Fibroblast of mammary gland (primary cell): ENCODE data around the gene PRICKLE3.

Source experiments
- DNase-seq: peaks from one replicate; pipeline ENCODE4 v3.0.0-alpha.2; 2010; ENCODE audit warnings: low read depth
- H3K4me3 ChIP-seq: 2 replicates; pipeline ENCODE4 v1.5.1; 2011; ENCODE audit warnings: low read depth, mild to moderate bottlenecking, low read length, moderate library complexity; ENCODE audit not compliant: control insufficient read depth
- TF ChIP-seq, protein P1 (sequence below): conservative IDR thresholded peaks from 2 replicates; pipeline ENCODE4 v1.5.1; 2011; ENCODE audit warnings: low read depth, low read length, inconsistent platforms; ENCODE audit not compliant: control insufficient read depth, insufficient read depth

The PRICKLE3 gene

DNA sequence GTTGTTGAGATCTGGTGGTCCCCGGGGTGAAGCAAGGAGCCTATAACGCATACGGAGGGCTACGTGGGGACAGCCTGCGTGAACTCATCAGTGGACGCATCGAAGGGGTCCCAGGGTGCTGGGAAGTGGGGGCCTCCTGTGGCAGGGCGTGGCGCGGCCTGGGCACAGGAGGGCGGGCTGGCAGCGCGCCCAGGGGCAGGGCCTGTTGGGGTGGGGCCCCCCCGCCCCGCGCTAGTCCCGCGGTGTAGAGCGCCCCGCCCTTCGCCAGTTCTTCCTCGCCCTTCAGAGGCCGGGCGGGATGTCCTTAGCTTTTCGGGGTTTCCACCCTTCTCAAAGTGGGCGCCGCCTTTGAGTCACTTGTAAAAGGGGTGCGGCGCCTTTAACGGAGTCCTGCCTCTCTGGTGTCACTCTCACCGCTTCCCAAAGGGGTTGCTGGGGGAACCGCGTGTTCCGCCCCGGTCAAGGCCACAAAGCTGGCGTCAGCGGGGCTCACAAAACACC is 13.8 kb downstream of the PRICKLE3 start:
- peak; percentile 59 for DNase-seq
- H3K4me3 ChIP-seq = peak overlapping the region; percentile 70
- TF ChIP-seq, protein P1, sequence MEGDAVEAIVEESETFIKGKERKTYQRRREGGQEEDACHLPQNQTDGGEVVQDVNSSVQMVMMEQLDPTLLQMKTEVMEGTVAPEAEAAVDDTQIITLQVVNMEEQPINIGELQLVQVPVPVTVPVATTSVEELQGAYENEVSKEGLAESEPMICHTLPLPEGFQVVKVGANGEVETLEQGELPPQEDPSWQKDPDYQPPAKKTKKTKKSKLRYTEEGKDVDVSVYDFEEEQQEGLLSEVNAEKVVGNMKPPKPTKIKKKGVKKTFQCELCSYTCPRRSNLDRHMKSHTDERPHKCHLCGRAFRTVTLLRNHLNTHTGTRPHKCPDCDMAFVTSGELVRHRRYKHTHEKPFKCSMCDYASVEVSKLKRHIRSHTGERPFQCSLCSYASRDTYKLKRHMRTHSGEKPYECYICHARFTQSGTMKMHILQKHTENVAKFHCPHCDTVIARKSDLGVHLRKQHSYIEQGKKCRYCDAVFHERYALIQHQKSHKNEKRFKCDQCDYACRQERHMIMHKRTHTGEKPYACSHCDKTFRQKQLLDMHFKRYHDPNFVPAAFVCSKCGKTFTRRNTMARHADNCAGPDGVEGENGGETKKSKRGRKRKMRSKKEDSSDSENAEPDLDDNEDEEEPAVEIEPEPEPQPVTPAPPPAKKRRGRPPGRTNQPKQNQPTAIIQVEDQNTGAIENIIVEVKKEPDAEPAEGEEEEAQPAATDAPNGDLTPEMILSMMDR = no peak

DNA sequence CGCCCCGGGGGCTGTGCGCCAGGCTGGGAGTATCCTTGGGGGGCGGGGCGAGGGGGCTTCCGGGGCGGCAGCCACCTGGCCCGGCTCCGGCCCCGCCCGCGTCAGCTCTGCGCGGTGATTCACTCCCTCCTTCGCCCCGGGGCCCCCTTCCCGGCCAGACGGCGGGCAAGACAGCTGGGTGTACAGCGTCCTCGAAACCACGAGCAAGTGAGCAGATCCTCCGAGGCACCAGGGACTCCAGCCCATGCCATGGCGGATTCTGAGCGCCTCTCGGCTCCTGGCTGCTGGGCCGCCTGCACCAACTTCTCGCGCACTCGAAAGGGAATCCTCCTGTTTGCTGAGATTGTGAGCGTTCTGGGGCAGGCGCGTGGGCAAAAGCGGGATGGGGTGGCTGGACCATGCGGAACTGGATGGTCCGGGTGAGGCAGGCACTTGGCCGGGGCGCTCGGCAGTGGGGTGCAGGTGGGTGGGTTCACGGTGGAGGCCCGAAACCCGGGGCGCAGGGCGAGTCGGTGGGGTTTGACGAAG is 14.4 kb downstream of the PRICKLE3 start, which contains the start of gene PLP2:
Gene PLP2 (plus strand): TSS at position 147 of the 528 bp plus-strand sequence. CDS start 103 bp downstream, at position 250.
- DNase-seq = peak; percentile 43
- TF ChIP-seq, protein P1 = no peak
- peak within 1 kb of the TSS; percentile 70 for H3K4me3 ChIP-seq

DNA sequence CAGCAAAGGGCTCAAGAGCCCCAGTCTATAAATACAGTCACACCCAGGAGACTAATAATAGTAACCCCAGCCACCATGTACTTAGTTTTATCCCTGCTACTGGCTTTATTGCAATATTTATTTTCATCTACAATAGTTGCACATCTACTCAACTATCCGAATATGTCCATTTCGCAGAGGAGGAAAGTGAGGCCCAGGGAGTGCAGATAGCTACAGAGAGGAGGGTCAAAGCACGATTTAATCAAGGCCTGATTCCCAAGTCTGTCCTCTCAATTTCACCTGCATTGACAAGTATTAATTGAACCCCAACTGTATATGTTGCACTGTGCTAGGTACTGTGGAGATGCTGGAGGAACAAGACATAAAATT is 18.4 kb downstream of the PRICKLE3 start:
- no peak for DNase-seq
- peak overlapping the region; percentile 9 for H3K4me3 ChIP-seq
- TF ChIP-seq, protein P1 = no peak

DNA sequence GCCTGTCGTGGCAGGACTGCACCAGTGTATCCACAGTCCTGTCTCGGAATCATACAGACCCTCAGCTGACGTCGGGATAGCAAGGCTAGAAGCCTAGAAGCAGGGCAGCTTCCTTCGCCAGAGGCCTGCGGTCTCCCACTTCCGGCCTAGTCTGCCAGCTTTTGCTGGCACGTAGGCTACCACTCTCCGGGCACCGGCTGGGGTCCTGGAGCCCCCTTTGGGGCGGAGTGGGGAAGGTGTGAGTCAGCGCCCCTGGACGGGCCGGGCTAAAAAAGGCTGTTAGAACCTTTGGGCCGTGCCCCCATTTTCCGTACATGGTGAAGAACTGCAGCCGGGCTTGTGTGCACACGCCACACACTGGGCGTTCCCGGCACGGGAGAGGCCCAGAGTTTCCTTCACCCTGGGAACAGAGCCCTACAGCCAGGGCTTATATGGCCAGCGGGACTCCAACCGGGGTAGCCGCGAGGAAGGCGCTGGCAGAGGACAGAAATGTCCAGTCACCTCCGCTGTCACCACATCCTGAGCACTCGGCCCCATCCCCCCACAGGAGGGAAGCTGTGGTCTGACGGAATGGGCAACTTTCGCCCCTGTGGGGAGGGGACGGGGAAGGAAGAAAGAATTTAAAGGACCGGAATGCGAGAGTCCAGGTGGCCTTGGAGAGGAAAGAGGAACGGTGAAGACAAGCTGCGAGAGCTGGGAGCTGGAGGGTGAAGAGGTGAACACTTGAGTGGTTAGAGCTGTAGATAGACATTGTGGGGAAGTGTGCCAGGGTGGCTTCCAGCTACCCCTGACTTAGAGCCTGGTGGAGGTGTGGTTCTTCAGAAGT is 19.0 kb downstream of the PRICKLE3 start:
- H3K4me3 ChIP-seq = peak overlapping the region; percentile 9
- TF ChIP-seq, protein P1 = no peak
- DNase-seq = peak; percentile 45

DNA sequence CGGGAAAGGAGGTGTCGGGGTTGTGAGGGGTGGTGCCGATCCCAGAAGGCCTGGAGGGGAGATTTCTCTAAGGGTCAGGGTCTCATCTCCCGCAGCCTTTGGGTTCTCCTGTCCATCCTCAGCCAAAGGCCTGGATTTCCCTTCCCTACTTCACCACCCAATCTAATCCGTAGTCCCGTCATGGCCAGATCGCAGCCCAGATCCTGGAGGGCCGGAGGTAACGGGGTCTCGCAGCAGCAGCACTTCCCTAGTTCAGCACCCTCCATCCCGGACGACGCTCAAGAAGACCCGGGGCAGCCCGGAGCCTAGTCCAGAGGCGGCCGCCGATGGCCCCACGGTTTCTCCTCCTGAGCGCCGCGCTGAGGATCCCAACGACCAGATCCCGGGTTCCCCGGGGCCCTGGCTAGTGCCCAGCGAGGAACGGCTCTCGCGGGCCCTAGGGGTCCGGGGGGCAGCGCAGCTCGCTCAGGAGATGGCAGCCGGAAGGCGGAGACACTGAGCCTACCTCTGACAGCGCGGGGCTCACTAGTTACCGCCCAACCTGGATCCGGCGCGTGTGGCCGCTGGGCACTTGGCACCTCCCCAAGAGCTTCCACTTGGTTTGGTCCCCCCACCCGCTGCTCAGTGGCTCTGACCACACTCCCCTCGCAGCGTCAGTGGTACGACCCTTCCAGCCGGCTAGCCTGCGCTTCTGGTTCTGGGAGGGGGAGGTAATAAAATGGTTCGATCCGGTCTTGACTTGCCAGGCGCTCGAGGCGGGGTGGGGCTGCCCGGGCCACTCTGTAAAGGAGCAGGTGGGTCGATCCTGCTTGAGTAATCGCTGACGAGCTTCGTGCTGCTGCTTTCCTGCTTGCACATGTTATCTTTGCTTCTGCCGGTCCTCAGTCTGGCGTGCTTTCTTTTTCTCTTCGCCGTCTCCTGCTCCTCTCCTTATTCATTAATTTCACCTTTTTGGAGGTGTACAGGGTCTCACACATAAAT is 20.0 kb downstream of the PRICKLE3 start:
- TF ChIP-seq, protein P1 = no peak
- DNase-seq = peak; percentile 41
- H3K4me3 ChIP-seq = no peak overlapping the region
